MM.1S (cell line): ENCODE results near the gene SPINK9.

ENCODE experiments used
- DNase-seq: peaks from one replicate; pipeline ENCODE4 v3.0.0-alpha.2; 2015
- H2AFZ ChIP-seq: fragments of 300-600 bp; sonication (generic); 2 replicates; pipeline ENCODE4 v1.6.0; 2016; ENCODE audit warnings: antibody characterized with exemption, low read length
- H3F3A ChIP-seq: fragments of 300-600 bp; sonication (generic); 2 replicates; pipeline ENCODE4 v1.6.1; 2016; ENCODE audit warnings: mild to moderate bottlenecking, antibody characterized with exemption, low read length, moderate library complexity, mixed read lengths; ENCODE audit not compliant: insufficient read depth
- H3K27ac ChIP-seq: fragments of 300-600 bp; sonication (generic); 2 replicates; pipeline ENCODE4 v1.5.1; 2016; ENCODE audit warnings: mild to moderate bottlenecking, low read length
- H3K27me3 ChIP-seq: fragments of 300-600 bp; sonication (generic); replicated peaks from 2 replicates; pipeline ENCODE4 v1.6.0; 2016; ENCODE audit warnings: low read length; ENCODE audit not compliant: insufficient read depth
- H3K36me3 ChIP-seq: fragments of 300-600 bp; sonication (generic); replicated peaks from 2 replicates; pipeline ENCODE4 v1.6.1; 2016; ENCODE audit warnings: mild to moderate bottlenecking, low read length, mixed read lengths; ENCODE audit not compliant: insufficient read depth
- H3K4me1 ChIP-seq: fragments of 300-600 bp; sonication (generic); 2 replicates; pipeline ENCODE4 v1.6.1; 2016; ENCODE audit warnings: low read length, mixed read lengths
- H3K4me2 ChIP-seq: fragments of 300-600 bp; sonication (generic); 2 replicates; pipeline ENCODE4 v1.6.0; 2016; ENCODE audit warnings: low read depth, low read length
- H3K4me3 ChIP-seq: fragments of 300-600 bp; sonication (generic); 2 replicates; pipeline ENCODE4 v1.5.1; 2016; ENCODE audit warnings: low read length, mixed read lengths
- H3K79me2 ChIP-seq: fragments of 300-600 bp; sonication (generic); 2 replicates; pipeline ENCODE4 v1.6.1; 2016; ENCODE audit warnings: mixed run types, low read length, mixed read lengths
- H3K9ac ChIP-seq: fragments of 300-600 bp; sonication (generic); 2 replicates; pipeline ENCODE4 v1.6.1; 2016; ENCODE audit warnings: low read length, mixed read lengths
- H3K9me2 ChIP-seq: fragments of 300-600 bp; sonication (generic); replicated peaks from 2 replicates; pipeline ENCODE4 v1.6.1; 2016; ENCODE audit warnings: mild to moderate bottlenecking, low read length, mixed read lengths; ENCODE audit not compliant: insufficient read depth
- H3K9me3 ChIP-seq: fragments of 300-600 bp; sonication (generic); replicated peaks from 2 replicates; pipeline ENCODE4 v1.6.1; 2016; ENCODE audit warnings: mild to moderate bottlenecking, low read length, mixed read lengths; ENCODE audit not compliant: insufficient read depth
- H4K20me1 ChIP-seq: fragments of 300-600 bp; sonication (generic); 2 replicates; pipeline ENCODE4 v1.6.1; 2016; ENCODE audit warnings: mild to moderate bottlenecking, low read length, moderate library complexity, mixed read lengths; ENCODE audit not compliant: insufficient read depth
- EZH2 ChIP-seq: fragments of 300-600 bp; sonication (generic); optimal IDR thresholded peaks from 2 replicates; pipeline ENCODE3; 2017; ENCODE audit warnings: low read depth, mild to moderate bottlenecking, antibody characterized with exemption, low read length, mixed read lengths
- EZH2phosphoT487 ChIP-seq: fragments of 300-600 bp; sonication (generic); IDR thresholded peaks from 2 replicates; pipeline ENCODE4 v1.6.1; 2018; ENCODE audit warnings: antibody characterized with exemption, low read length
- TF ChIP-seq, protein P1 (sequence below): fragments of 300-600 bp; sonication (generic); IDR thresholded peaks from 2 replicates; pipeline ENCODE4 v1.5.1; 2016; ENCODE audit warnings: antibody characterized with exemption, low read length, mixed read lengths

SPINK9 gene

DNA sequence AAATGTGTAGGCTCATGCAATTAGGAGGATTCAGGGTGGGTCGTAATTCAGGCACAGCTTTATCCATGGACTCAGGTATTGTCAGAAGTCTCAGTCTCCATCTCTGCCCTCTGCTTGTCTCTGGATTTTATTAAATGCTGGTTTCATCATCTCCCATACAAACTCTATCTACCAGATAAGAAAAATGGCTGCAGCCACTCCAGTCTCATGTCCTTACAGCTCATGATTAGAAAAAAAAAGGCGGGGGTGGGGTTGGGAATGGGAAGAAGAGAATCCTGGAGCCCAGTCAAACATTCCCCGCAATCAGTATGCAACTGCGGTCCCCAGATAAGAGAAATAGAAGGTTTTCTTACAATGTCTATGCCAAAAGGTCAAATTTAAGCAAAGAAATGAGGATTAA, 40.8 kb downstream of the SPINK9 start:
- H2AFZ ChIP-seq: no peak overlapping the region
- no peaks in the 10 kb centered on the region for H3F3A ChIP-seq
- no peaks in the 10 kb centered on the region for H3K4me1 ChIP-seq
- H3K27ac ChIP-seq: no peak overlapping the region
- H3K27me3 ChIP-seq: no peaks in the 10 kb centered on the region
- TF ChIP-seq, protein P1, sequence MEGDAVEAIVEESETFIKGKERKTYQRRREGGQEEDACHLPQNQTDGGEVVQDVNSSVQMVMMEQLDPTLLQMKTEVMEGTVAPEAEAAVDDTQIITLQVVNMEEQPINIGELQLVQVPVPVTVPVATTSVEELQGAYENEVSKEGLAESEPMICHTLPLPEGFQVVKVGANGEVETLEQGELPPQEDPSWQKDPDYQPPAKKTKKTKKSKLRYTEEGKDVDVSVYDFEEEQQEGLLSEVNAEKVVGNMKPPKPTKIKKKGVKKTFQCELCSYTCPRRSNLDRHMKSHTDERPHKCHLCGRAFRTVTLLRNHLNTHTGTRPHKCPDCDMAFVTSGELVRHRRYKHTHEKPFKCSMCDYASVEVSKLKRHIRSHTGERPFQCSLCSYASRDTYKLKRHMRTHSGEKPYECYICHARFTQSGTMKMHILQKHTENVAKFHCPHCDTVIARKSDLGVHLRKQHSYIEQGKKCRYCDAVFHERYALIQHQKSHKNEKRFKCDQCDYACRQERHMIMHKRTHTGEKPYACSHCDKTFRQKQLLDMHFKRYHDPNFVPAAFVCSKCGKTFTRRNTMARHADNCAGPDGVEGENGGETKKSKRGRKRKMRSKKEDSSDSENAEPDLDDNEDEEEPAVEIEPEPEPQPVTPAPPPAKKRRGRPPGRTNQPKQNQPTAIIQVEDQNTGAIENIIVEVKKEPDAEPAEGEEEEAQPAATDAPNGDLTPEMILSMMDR: no peak
- no peak overlapping the region for H3K9ac ChIP-seq
- no peak for DNase-seq
- no peak overlapping the region for H3K4me3 ChIP-seq
- no peak overlapping the region for H3K4me2 ChIP-seq
- H3K79me2 ChIP-seq: no peaks in the 10 kb centered on the region
- no peaks in the 10 kb centered on the region for H3K36me3 ChIP-seq
- H3K9me3 ChIP-seq: no peaks in the 10 kb centered on the region
- H4K20me1 ChIP-seq: no peaks in the 10 kb centered on the region
- no peaks in the 10 kb centered on the region for H3K9me2 ChIP-seq

DNA sequence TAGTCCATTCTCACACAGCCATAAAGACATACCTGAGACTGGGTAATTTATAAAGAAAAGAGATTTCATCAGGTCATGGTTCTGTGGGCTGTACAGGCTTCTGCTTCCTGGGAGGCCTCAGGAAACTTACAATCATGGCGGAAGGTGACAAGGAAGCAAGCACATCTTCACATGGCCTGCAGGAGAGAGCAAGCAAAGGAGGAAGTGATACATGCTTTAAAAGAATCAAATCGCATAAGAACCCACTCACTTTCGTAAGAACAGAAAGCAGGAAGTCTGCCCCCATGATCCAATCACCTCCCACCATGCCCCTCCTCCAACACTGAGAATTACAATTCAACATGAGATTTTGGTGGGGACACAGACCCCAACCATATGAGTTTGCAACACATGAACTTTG, 43.3 kb downstream of the SPINK9 start:
- Histone ChIP-seq H3K36me3 (no peaks in the 10 kb centered on the region), H3K27me3 (no peaks in the 10 kb centered on the region), H3K9ac (no peak overlapping the region), H3K79me2 (no peaks in the 10 kb centered on the region), H3K9me3 (no peaks in the 10 kb centered on the region), H4K20me1 (no peaks in the 10 kb centered on the region), H3F3A (no peaks in the 10 kb centered on the region), H3K4me2 (no peak overlapping the region), H3K4me3 (no peak overlapping the region), H3K27ac (no peak overlapping the region), H3K4me1 (peaks cover 6% of the 10 kb centered on the region), H2AFZ (no peak overlapping the region), H3K9me2 (no peaks in the 10 kb centered on the region)
- TF ChIP-seq, protein P1: no peak
- no peak for TF ChIP-seq EZH2
- no peak for TF ChIP-seq EZH2phosphoT487
- DNase-seq: no peak

DNA sequence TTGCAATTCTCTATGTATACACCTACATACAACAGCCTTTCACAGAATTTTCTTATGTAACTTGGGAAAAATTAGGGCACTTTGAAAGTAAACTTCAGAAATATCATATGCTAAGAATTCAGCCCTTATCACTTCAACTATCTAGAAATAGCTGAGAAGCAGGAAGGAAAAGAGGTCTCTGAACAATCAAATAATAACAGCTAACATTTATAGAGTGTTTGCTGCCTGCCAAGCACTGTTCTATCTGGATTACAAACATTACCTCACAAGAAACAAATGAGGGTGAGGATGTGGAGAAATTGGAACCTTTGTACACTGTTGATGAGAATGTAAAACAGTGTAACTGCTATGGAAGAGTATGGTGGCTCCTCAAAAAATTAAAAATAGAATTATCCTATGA, 44.0 kb downstream of the SPINK9 start:
- no peaks in the 10 kb centered on the region for H3K36me3 ChIP-seq
- no peaks in the 10 kb centered on the region for H3K27me3 ChIP-seq
- peaks cover 6% of the 10 kb centered on the region for H3K4me1 ChIP-seq
- no peaks in the 10 kb centered on the region for H3F3A ChIP-seq
- H3K9ac ChIP-seq: no peak overlapping the region
- no peaks in the 10 kb centered on the region for H4K20me1 ChIP-seq
- no peaks in the 10 kb centered on the region for H3K9me3 ChIP-seq
- no peak overlapping the region for H3K4me3 ChIP-seq
- H2AFZ ChIP-seq: no peak overlapping the region
- H3K9me2 ChIP-seq: no peaks in the 10 kb centered on the region
- no peak overlapping the region for H3K27ac ChIP-seq
- H3K79me2 ChIP-seq: peaks cover 6% of the 10 kb centered on the region
- DNase-seq: no peak
- no peak overlapping the region for H3K4me2 ChIP-seq
- TF ChIP-seq EZH2 (no peak), EZH2phosphoT487 (no peak)
- TF ChIP-seq, protein P1: no peak

DNA sequence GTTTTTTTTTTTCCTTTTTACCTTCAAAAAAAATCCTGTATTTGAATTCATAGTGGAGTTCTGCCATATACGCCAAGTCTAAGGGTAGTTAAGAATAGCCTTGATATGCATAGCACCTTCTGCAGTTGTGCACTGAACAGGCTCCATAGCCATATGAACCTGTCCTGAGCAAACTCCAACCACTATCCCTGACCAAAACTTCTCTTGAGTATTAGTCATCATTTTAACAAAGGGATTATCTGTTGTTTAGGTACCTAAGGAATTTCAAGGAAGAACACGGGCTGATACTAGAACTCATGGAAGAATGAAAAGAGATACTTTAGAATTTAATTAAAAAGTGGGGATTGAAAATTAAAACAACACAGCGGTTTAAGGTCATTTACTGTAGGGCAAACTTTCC, 46.5 kb downstream of the SPINK9 start:
- H3K36me3 ChIP-seq: no peaks in the 10 kb centered on the region
- H3K27me3 ChIP-seq: no peaks in the 10 kb centered on the region
- no peak overlapping the region for H3K9ac ChIP-seq
- no peaks in the 10 kb centered on the region for H4K20me1 ChIP-seq
- H3F3A ChIP-seq: no peaks in the 10 kb centered on the region
- peaks cover 31% of the 10 kb centered on the region for H3K79me2 ChIP-seq
- H2AFZ ChIP-seq: no peak overlapping the region
- H3K4me2 ChIP-seq: no peak overlapping the region
- H3K9me2 ChIP-seq: no peaks in the 10 kb centered on the region
- no peak overlapping the region for H3K27ac ChIP-seq
- no peak for DNase-seq
- H3K4me3 ChIP-seq: no peak overlapping the region
- H3K9me3 ChIP-seq: no peaks in the 10 kb centered on the region
- no peak for TF ChIP-seq EZH2phosphoT487
- no peak for TF ChIP-seq EZH2
- TF ChIP-seq, protein P1: no peak
- peaks cover 15% of the 10 kb centered on the region for H3K4me1 ChIP-seq
